GM19043 (cell line): ENCODE measurements around the gene DTL.

Experiments used
- ATAC-seq: cut with Tn5 transposase; IDR thresholded peaks from one replicate; pipeline ENCODE4 v1.9.1; 2021; ENCODE audit warnings: low read depth; ENCODE audit not compliant: unreplicated experiment

Gene DTL

GRCh38 chr1:212124690-212125582 is 89.4 kb downstream of the DTL start:
- no peak for ATAC-seq

GRCh38 chr1:212125654-212126053 is 90.1 kb downstream of the DTL start:
- no peak for ATAC-seq

GRCh38 chr1:212127221-212127620 is 91.7 kb downstream of the DTL start:
- no peak for ATAC-seq

- ATAC-seq: no peak
Observed at GRCh38 chr1:212129781-212130180, 94.2 kb downstream of the DTL start.

GRCh38 chr1:212132025-212132424 is 96.5 kb downstream of the DTL start:
- ATAC-seq: no peak

- no peak for ATAC-seq
Observed at GRCh38 chr1:212133319-212133718, 97.8 kb downstream of the DTL start.

- no peak for ATAC-seq
Observed at GRCh38 chr1:212135166-212135565, 99.6 kb downstream of the DTL start.

GRCh38 chr1:212137854-212138253 is 102.3 kb downstream of the DTL start:
- ATAC-seq: no peak

GRCh38 chr1:212138457-212138856 is 102.9 kb downstream of the DTL start:
- no peak for ATAC-seq

GRCh38 chr1:212139526-212140135 is 104.1 kb downstream of the DTL start:
- no peak for ATAC-seq

- ATAC-seq: no peak
Observed at GRCh38 chr1:212141404-212141803, 105.9 kb downstream of the DTL start.

- ATAC-seq: no peak
Observed at GRCh38 chr1:212142883-212143530, 107.5 kb downstream of the DTL start.

GRCh38 chr1:212147581-212148033 is 112.1 kb downstream of the DTL start:
- ATAC-seq: no peak

- no peak for ATAC-seq
Observed at GRCh38 chr1:212149566-212149965, 114.0 kb downstream of the DTL start.

- no peak for ATAC-seq
Observed at GRCh38 chr1:212152308-212152693, 116.8 kb downstream of the DTL start.

- ATAC-seq: no peak
Observed at GRCh38 chr1:212152869-212153268, 117.3 kb downstream of the DTL start.

GRCh38 chr1:212153635-212154034 is 118.1 kb downstream of the DTL start:
- ATAC-seq: no peak
